B cell (primary cell): Measurements from ENCODE around the gene AGAP9. TPM values are rescaled to one million over a fixed set of nuclear protein-coding genes. Genes with fewer than 3 reads are reported as not detected.
"Not testable (repeated sequence)": the region's sequence is repeated elsewhere in the genome, so short reads cannot be mapped to it uniquely, and the experiment has no call there.

Experiments
- ATAC-seq: fragments of 200-7000 bp; cut with Tn5 transposase; one replicate; pipeline ENCODE4 v1.10.0; 2021; ENCODE audit warnings: low read depth, mild to moderate bottlenecking, moderate number of reproducible peaks, moderate library complexity
- CTCF ChIA-PET: fragments of 350-600 bp; sonication (Branson Sonifier 250); formaldehyde crosslinking; loops from one replicate; lab custom pipeline; 2021; ENCODE audit warnings: antibody characterized with exemption, inconsistent platforms; lab: Charles Lee
- POLR2A ChIA-PET: fragments of 350-600 bp; sonication (Branson Sonifier 250); formaldehyde crosslinking; loops from one replicate; lab custom pipeline; 2021; ENCODE audit warnings: antibody characterized with exemption; lab: Charles Lee
- DNase-seq: peaks from one replicate; pipeline ENCODE4 v3.0.0; 2013
- H2AFZ ChIP-seq: 2 replicates; pipeline ENCODE4 v1.6.1; 2012; ENCODE audit warnings: mild to moderate bottlenecking, low read depth, low read length; ENCODE audit not compliant: insufficient read depth, poor library complexity, severe bottlenecking
- H3K27ac ChIP-seq, 2 donors: 1 replicate in 1 of 2; 2 replicates in 1 of 2; pipeline ENCODE4 v1.5.1; 2012 to 2013; ENCODE audit warnings: low read length in 2 of 2, mild to moderate bottlenecking in 2 of 2, moderate library complexity in 1 of 2
- H3K27me3 ChIP-seq, 4 experiments: fragments of 200-600 bp in 1 of 4; sonication (generic) in 1 of 4; replicated peaks in 1 of 4; 1 replicate in 2 of 4; 2 replicates in 2 of 4; pipeline versions ENCODE4 v1.6.1 to v1.7.0; 2013 to 2016; ENCODE audit warnings: low read length in 3 of 4, mild to moderate bottlenecking in 2 of 4, mixed read lengths in 1 of 4, moderate library complexity in 1 of 4; ENCODE audit not compliant: insufficient read depth in 4 of 4, control insufficient read depth in 3 of 4; ENCODE audit errors: control extremely low read depth in 1 of 4
- H3K36me3 ChIP-seq, 2 experiments: replicated peaks in 1 of 2; 1 replicate in 1 of 2; 2 replicates in 1 of 2; pipeline versions ENCODE4 v1.6.1 to v1.7.1; 2013; ENCODE audit warnings: low read length in 1 of 2; ENCODE audit not compliant: insufficient read depth in 2 of 2, control insufficient read depth in 1 of 2; ENCODE audit errors: control extremely low read depth in 1 of 2, extremely low read depth in 1 of 2
- H3K4me1 ChIP-seq, 2 donors: fragments of 200-600 bp in 1 of 2; sonication (generic) in 1 of 2; 1 replicate in 1 of 2; 2 replicates in 1 of 2; pipeline versions ENCODE4 v1.5.1 to v1.6.1; 2013 to 2017; ENCODE audit warnings: low read length in 2 of 2; ENCODE audit not compliant: control insufficient read depth in 2 of 2, insufficient read depth in 2 of 2
- H3K4me2 ChIP-seq: replicated peaks from 2 replicates; pipeline ENCODE3; 2012; ENCODE audit warnings: mild to moderate bottlenecking, low read depth, low read length; ENCODE audit not compliant: poor library complexity, severe bottlenecking
- H3K4me3 ChIP-seq, 5 experiments: fragments of 200-600 bp in 1 of 5; sonication (generic) in 1 of 5; 1 replicate in 3 of 5; 2 replicates in 2 of 5; pipeline versions ENCODE4 v1.5.1 to v1.7.0; 2011 to 2016; ENCODE audit warnings: low read length in 4 of 5, mild to moderate bottlenecking in 4 of 5, low read depth in 2 of 5, control low read depth in 1 of 5, moderate library complexity in 1 of 5; ENCODE audit not compliant: insufficient read depth in 1 of 5; ENCODE audit errors: control extremely low read depth in 1 of 5, extremely low read depth in 1 of 5
- H3K79me2 ChIP-seq: fragments of 200-600 bp; sonication (generic); one replicate; pipeline ENCODE4 v1.6.0; 2016; ENCODE audit warnings: low read length; ENCODE audit not compliant: control insufficient read depth, insufficient read depth
- H3K9ac ChIP-seq: fragments of 200-600 bp; sonication (generic); 2 replicates; pipeline ENCODE4 v1.6.1; 2017; ENCODE audit warnings: mild to moderate bottlenecking, low read length, moderate library complexity
- H3K9me3 ChIP-seq, 3 donors: one replicate each; pipeline versions ENCODE4 v1.6.1 to v1.7.1; 2013; ENCODE audit warnings: low read length in 2 of 3; ENCODE audit not compliant: control insufficient read depth in 2 of 3, insufficient read depth in 1 of 3; ENCODE audit errors: control extremely low read depth in 1 of 3
- H4K20me1 ChIP-seq: 2 replicates; pipeline ENCODE4 v1.6.0; 2012; ENCODE audit warnings: mild to moderate bottlenecking, low read length; ENCODE audit not compliant: insufficient read depth, control insufficient read depth, poor library complexity, severe bottlenecking
- H3K27ac Mint-ChIP-seq: one replicate; pipeline ENCODE4 v1.8.0; 2021; ENCODE audit warnings: mixed read lengths
- H3K27me3 Mint-ChIP-seq: one replicate; pipeline ENCODE4 v1.8.0; 2021; ENCODE audit warnings: mixed read lengths
- H3K4me1 Mint-ChIP-seq: one replicate; pipeline ENCODE4 v1.8.0; 2021; ENCODE audit warnings: mixed read lengths
- H3K4me3 Mint-ChIP-seq: one replicate; pipeline ENCODE4 v1.8.0; 2021; ENCODE audit warnings: mixed read lengths
- H3K9me3 Mint-ChIP-seq: one replicate; pipeline ENCODE4 v1.8.0; 2022; ENCODE audit warnings: mixed read lengths; ENCODE audit not compliant: insufficient read depth
- WGBS: methylation state at CpG from one replicate; pipeline ENCODE4 v1.1.5; 2013; ENCODE audit warnings: missing lambda C conversion rate; ENCODE audit not compliant: insufficient coverage; 5-methylcytosine and 5-hydroxymethylcytosine counted together
- intact Hi-C: fragments of 100-400 bp; cut with micrococcal nuclease; formaldehyde crosslinking; loops from one replicate; pipeline ENCODE4 v1.10.0; 2022
- polyA plus RNA-seq: library from polyadenylated mRNA; depleted of rRNA; stranded (reverse); fragments of >200 nt; gene quantifications from 2 replicates; pipeline ENCODE4 v1.2.3, GENCODE V29; 2012
- total RNA-seq, 2 donors: library from RNA; stranded (reverse); fragments of 120-200 nt in 1 of 2; gene quantifications; 1 replicate in 1 of 2; 2 replicates in 1 of 2; pipeline versions ENCODE4 v1.2.3 to v1.2.4, GENCODE V29; 2013 to 2022

The AGAP9 gene
- total and polyA plus RNA-seq, 2 donors (not counting 1 experiment from before 2014, with no cell fraction given): 6.7 to 16.8 TPM

DNA sequence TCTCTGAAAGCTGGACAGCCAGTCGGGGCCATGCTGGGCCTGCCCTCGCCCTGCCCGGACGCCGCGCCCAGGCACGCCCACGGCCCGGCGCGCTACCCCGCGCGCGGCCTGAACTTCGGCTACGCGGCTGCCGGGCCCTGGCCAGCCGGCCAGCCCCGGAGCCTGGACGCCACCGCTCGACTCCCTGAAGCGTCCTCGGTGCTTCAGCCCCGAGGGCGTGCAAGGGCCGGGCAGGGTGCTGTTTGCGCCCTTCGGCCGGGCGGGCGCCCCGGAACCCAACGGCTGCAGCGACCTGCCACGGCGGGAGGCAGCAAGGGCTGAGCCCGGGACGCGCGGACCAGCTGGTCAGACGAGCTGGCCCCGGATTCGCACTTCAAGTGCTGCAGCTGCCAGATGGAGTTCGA is 42.1 kb upstream of the AGAP9 start:
- H3K4me3 ChIP-seq, H3K9me3 Mint-ChIP-seq, H3K27me3 Mint-ChIP-seq, CTCF ChIA-PET, H3K4me1 Mint-ChIP-seq, H2AFZ ChIP-seq, H3K9me3 ChIP-seq, DNase-seq, POLR2A ChIA-PET, H3K36me3 ChIP-seq, H3K27ac ChIP-seq, intact Hi-C loops, ATAC-seq, H3K9ac ChIP-seq, H3K4me3 Mint-ChIP-seq, H4K20me1 ChIP-seq, H3K79me2 ChIP-seq, H3K27me3 ChIP-seq, H3K27ac Mint-ChIP-seq, H3K4me1 ChIP-seq, H3K4me2 ChIP-seq: not testable (repeated sequence)
- 81% methylated on average over 36 of the region's 47 CpGs for WGBS

DNA sequence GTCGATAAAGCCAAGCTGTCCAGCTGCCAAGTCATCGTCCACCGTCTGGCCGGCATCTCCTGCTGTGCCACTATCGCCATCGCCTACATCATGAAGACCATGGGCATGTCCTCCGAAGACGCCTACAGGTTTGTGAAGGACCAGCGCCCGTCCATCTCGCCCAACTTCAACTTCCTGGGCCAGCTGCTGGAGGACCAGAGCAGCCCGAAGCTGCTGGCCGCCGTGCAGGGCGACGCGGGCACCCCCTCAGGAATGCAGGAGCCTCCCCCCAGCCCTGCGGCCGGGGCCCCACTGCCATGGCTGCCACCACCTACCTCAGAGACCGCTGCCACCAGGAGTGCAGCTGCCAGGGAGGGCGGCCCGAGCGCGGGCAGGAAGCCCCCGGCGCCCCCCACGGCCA is 41.5 kb upstream of the AGAP9 start:
- H3K36me3 ChIP-seq, DNase-seq, CTCF ChIA-PET, H2AFZ ChIP-seq, H3K9ac ChIP-seq, intact Hi-C loops, H3K27me3 ChIP-seq, H3K27ac ChIP-seq, H3K4me3 Mint-ChIP-seq, H3K27me3 Mint-ChIP-seq, H4K20me1 ChIP-seq, H3K9me3 ChIP-seq, H3K4me1 Mint-ChIP-seq, H3K27ac Mint-ChIP-seq, ATAC-seq, H3K4me2 ChIP-seq, H3K9me3 Mint-ChIP-seq, H3K79me2 ChIP-seq, POLR2A ChIA-PET, H3K4me3 ChIP-seq, H3K4me1 ChIP-seq: not testable (repeated sequence)
- WGBS: no CpG with 5 or more reads among the region's 27 CpGs

DNA sequence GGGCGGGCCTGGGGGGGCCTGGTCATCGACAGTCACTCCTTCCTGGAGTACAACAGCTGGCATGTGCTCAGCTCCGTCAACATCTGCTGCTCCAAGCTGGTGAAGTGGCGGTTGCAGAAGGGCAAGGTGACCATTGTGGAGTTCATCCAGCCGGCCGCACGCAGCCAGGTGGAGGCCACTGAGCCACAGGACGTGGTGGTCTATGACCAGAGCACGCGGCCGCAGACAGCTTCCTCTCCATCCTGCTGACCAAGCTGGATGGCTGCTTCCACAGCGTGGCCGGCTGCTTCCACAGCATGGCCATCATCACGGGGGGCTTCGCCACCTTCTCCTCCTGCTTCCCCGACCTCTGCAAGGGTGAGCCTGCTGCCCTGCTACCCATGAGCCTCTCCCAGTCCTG is 40.9 kb upstream of the AGAP9 start:
- H3K9ac ChIP-seq, H3K36me3 ChIP-seq, ATAC-seq, H3K27ac ChIP-seq, POLR2A ChIA-PET, H4K20me1 ChIP-seq, H3K27ac Mint-ChIP-seq, H3K4me3 Mint-ChIP-seq, H3K9me3 Mint-ChIP-seq, H2AFZ ChIP-seq, H3K27me3 Mint-ChIP-seq, DNase-seq, H3K79me2 ChIP-seq, intact Hi-C loops, H3K9me3 ChIP-seq, H3K27me3 ChIP-seq, CTCF ChIA-PET, H3K4me2 ChIP-seq, H3K4me1 Mint-ChIP-seq, H3K4me1 ChIP-seq, H3K4me3 ChIP-seq: not testable (repeated sequence)
- 94% methylated on average over 4 of the region's 16 CpGs for WGBS

DNA sequence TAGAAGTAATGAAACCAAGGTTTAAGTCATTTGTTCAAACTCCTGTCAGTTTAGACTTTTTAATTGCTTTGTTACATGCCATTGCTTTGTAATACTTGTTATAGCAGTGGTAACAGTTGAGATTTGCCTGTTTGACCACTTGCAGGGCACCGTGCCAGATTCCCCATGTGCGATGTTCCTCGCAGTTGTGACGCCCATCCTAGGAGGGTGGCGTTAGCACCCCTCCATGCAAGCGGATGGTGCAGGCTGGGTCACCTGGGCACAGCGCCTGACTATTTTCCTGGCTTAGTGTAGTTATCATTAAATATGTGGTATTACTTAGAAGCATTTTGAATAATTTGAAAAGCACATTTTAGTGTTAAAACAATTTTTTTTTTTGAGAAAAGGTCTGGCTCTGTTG is 37.0 kb upstream of the AGAP9 start:
- H3K27ac ChIP-seq, H3K4me1 Mint-ChIP-seq, H3K27me3 Mint-ChIP-seq, H3K27me3 ChIP-seq, H4K20me1 ChIP-seq, H3K9me3 Mint-ChIP-seq, POLR2A ChIA-PET, H3K4me2 ChIP-seq, H3K4me1 ChIP-seq, CTCF ChIA-PET, ATAC-seq, H2AFZ ChIP-seq, H3K36me3 ChIP-seq, DNase-seq, H3K79me2 ChIP-seq, H3K4me3 Mint-ChIP-seq, H3K4me3 ChIP-seq, H3K27ac Mint-ChIP-seq, intact Hi-C loops, H3K9me3 ChIP-seq, H3K9ac ChIP-seq: not testable (repeated sequence)
- no CpG with 5 or more reads among the region's 7 CpGs for WGBS
